Liver (tissue), 9 donors: ENCODE data around the gene FAM53B. TPM values are rescaled to one million over a fixed set of nuclear protein-coding genes. Genes with fewer than 3 reads are reported as not detected.

Experiments used
- DNase-seq: peaks from one replicate; pipeline ENCODE4 v3.0.0-alpha.2; 2017; ENCODE audit warnings: low spot score
- H3K27ac ChIP-seq, 2 donors: one replicate each; pipeline ENCODE4 v1.7.0; 2013; ENCODE audit warnings: inconsistent platforms in 2 of 2, low read length in 2 of 2, control low read depth in 1 of 2, low read depth in 1 of 2, mild to moderate bottlenecking in 1 of 2
- H3K27me3 ChIP-seq, 4 donors: one replicate each; pipeline versions ENCODE4 v1.6.1 to v1.7.0; 2013; ENCODE audit warnings: low read length in 3 of 4, inconsistent platforms in 1 of 4, mild to moderate bottlenecking in 1 of 4, moderate library complexity in 1 of 4; ENCODE audit not compliant: control insufficient read depth in 4 of 4, insufficient read depth in 4 of 4
- H3K36me3 ChIP-seq, 4 donors: one replicate each; pipeline versions ENCODE4 v1.6.1 to v1.7.0; 2013; ENCODE audit warnings: low read length in 3 of 4, mild to moderate bottlenecking in 3 of 4, low read depth in 1 of 4, moderate library complexity in 1 of 4; ENCODE audit not compliant: control insufficient read depth in 4 of 4, insufficient read depth in 3 of 4
- H3K4me1 ChIP-seq, 4 donors: one replicate each; pipeline versions ENCODE4 v1.6.1 to v1.7.0; 2013; ENCODE audit warnings: low read length in 3 of 4, mild to moderate bottlenecking in 3 of 4, moderate library complexity in 1 of 4; ENCODE audit not compliant: control insufficient read depth in 4 of 4, insufficient read depth in 4 of 4
- H3K4me3 ChIP-seq, 3 donors: one replicate each; pipeline versions ENCODE4 v1.6.1 to v1.7.0; 2013; ENCODE audit warnings: low read length in 3 of 3, control low read depth in 1 of 3, low read depth in 1 of 3, mild to moderate bottlenecking in 1 of 3
- H3K9ac ChIP-seq, 2 donors: one replicate each; pipeline ENCODE4 v1.7.0; 2013; ENCODE audit warnings: low read length in 2 of 2, mild to moderate bottlenecking in 2 of 2, moderate library complexity in 2 of 2, control low read depth in 1 of 2, low read depth in 1 of 2
- H3K9me3 ChIP-seq, 4 donors: one replicate each; pipeline versions ENCODE4 v1.6.1 to v1.7.0; 2013; ENCODE audit warnings: low read length in 3 of 4; ENCODE audit not compliant: control insufficient read depth in 4 of 4
- EGR1 ChIP-seq, 2 donors: IDR thresholded peaks; 2 replicates each; pipeline ENCODE4 v1.6.1; 2016 to 2018; ENCODE audit warnings: antibody characterized with exemption in 2 of 2, low read depth in 2 of 2
- FOXA1 ChIP-seq: IDR thresholded peaks from 2 replicates; pipeline ENCODE4 v1.6.1; 2016; ENCODE audit warnings: antibody characterized with exemption
- FOXA2 ChIP-seq: IDR thresholded peaks from 2 replicates; pipeline ENCODE4 v1.6.1; 2016; ENCODE audit warnings: antibody characterized with exemption
- GABPA ChIP-seq, 2 donors: IDR thresholded peaks in 1 of 2; conservative IDR thresholded peaks in 1 of 2; 2 replicates each; pipeline ENCODE4 v1.6.1; 2016; ENCODE audit warnings: antibody characterized with exemption in 2 of 2, mild to moderate bottlenecking in 1 of 2, moderate library complexity in 1 of 2
- HNF4A ChIP-seq, 2 donors: conservative IDR thresholded peaks; 2 replicates each; pipeline ENCODE4 v1.6.1; 2016; ENCODE audit warnings: antibody characterized with exemption in 2 of 2, mild to moderate bottlenecking in 2 of 2
- HNF4G ChIP-seq: IDR thresholded peaks from 2 replicates; pipeline ENCODE4 v1.6.1; 2016; ENCODE audit warnings: antibody characterized with exemption
- JUND ChIP-seq, 2 donors: IDR thresholded peaks; 2 replicates each; pipeline ENCODE4 v1.6.1; 2016; ENCODE audit warnings: antibody characterized with exemption in 2 of 2
- NR2F2 ChIP-seq: IDR thresholded peaks from 2 replicates; pipeline ENCODE4 v1.6.1; 2016; ENCODE audit warnings: antibody characterized with exemption
- RAD21 ChIP-seq, 2 donors: IDR thresholded peaks; 2 replicates each; pipeline ENCODE4 v1.6.1; 2016; ENCODE audit warnings: antibody characterized with exemption in 2 of 2, mild to moderate bottlenecking in 2 of 2
- REST ChIP-seq: IDR thresholded peaks from 2 replicates; pipeline ENCODE4 v1.6.1; 2016; ENCODE audit warnings: antibody characterized with exemption, mild to moderate bottlenecking
- RXRA ChIP-seq, 2 donors: IDR thresholded peaks; 2 replicates each; pipeline ENCODE4 v1.6.1; 2017 to 2018; ENCODE audit warnings: antibody characterized with exemption in 2 of 2, mild to moderate bottlenecking in 1 of 2
- TAF1 ChIP-seq: conservative IDR thresholded peaks from 2 replicates; pipeline ENCODE4 v1.6.1; 2016; ENCODE audit warnings: antibody characterized with exemption, mild to moderate bottlenecking
- YY1 ChIP-seq: IDR thresholded peaks from 2 replicates; pipeline ENCODE4 v1.6.1; 2016; ENCODE audit warnings: antibody characterized with exemption, mild to moderate bottlenecking
- WGBS: extraction: QIAGEN DNeasy Blood & Tissue Kit; methylation state at CpG from one replicate; pipeline ENCODE4 v1.1.7; 2013; 5-methylcytosine and 5-hydroxymethylcytosine counted together
- polyA plus RNA-seq, 2 donors: library from polyadenylated mRNA; stranded (reverse) in 1 of 2; unstranded in 1 of 2; fragments of 200-250 nt in 1 of 2; fragments of >200 nt in 1 of 2; fragmentation: Nextera tagmentation in 1 of 2; extraction: Ambion mirVana in 1 of 2; gene quantifications; one replicate each; pipeline versions ENCODE4 v1.2.1 to v1.2.3, GENCODE V29; 2013 to 2015
- total RNA-seq, 2 donors: library from RNA; depleted of rRNA; stranded (reverse); fragments of >200 nt; gene quantifications; one replicate each; pipeline ENCODE4 v1.2.3, GENCODE V29; 2014
- TF ChIP-seq, protein P1 (sequence below): IDR thresholded peaks from 2 replicates; pipeline ENCODE4 v1.6.1; 2016; ENCODE audit warnings: antibody characterized with exemption
- TF ChIP-seq, protein P2 (sequence below): IDR thresholded peaks from 2 replicates; pipeline ENCODE4 v1.6.1; 2016; ENCODE audit warnings: antibody characterized with exemption
- TF ChIP-seq, protein P3 (sequence below): fragments of 150-350 bp; IDR thresholded peaks from 2 replicates; pipeline ENCODE4 v1.5.1; 2017; ENCODE audit warnings: improper control_type of control experiment, low read depth, low read length; ENCODE audit not compliant: missing input control
- TF ChIP-seq, protein P4 (sequence below): IDR thresholded peaks from 2 replicates; pipeline ENCODE4 v1.6.1; 2016; ENCODE audit warnings: antibody characterized with exemption
- donor health status: healthy.
- donor health status: healthy.
- donor health status: healthy.
- donor health status: healthy.
- donor health status: healthy.

FAM53B gene
- total and polyA plus RNA-seq, 4 donors, result 1.1 to 24.0 (median 6.3) TPM

- TF ChIP-seq, protein P1, sequence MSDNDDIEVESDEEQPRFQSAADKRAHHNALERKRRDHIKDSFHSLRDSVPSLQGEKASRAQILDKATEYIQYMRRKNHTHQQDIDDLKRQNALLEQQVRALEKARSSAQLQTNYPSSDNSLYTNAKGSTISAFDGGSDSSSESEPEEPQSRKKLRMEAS, result no peak
- TF ChIP-seq, protein P2, sequence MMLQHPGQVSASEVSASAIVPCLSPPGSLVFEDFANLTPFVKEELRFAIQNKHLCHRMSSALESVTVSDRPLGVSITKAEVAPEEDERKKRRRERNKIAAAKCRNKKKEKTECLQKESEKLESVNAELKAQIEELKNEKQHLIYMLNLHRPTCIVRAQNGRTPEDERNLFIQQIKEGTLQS, result no peak
- TF ChIP-seq REST, result no peak
- TF ChIP-seq GABPA (IDR thresholded peaks at IDR 0.05 in 1 of 2, conservative IDR thresholded peaks at IDR 0.05 in 1 of 2), result no peak
- TF ChIP-seq RAD21 (IDR thresholded peaks at IDR 0.05), result no peak
- TF ChIP-seq FOXA1, result no peak
- TF ChIP-seq EGR1 (IDR thresholded peaks at IDR 0.05; ENCODE audit: low read depth in 2 of 2), result no peak
- no peak for TF ChIP-seq HNF4A (conservative IDR thresholded peaks at IDR 0.05)
- TF ChIP-seq NR2F2, result no peak
- no peak for TF ChIP-seq JUND (IDR thresholded peaks at IDR 0.05)
- TF ChIP-seq FOXA2, result no peak
- TF ChIP-seq, protein P3, sequence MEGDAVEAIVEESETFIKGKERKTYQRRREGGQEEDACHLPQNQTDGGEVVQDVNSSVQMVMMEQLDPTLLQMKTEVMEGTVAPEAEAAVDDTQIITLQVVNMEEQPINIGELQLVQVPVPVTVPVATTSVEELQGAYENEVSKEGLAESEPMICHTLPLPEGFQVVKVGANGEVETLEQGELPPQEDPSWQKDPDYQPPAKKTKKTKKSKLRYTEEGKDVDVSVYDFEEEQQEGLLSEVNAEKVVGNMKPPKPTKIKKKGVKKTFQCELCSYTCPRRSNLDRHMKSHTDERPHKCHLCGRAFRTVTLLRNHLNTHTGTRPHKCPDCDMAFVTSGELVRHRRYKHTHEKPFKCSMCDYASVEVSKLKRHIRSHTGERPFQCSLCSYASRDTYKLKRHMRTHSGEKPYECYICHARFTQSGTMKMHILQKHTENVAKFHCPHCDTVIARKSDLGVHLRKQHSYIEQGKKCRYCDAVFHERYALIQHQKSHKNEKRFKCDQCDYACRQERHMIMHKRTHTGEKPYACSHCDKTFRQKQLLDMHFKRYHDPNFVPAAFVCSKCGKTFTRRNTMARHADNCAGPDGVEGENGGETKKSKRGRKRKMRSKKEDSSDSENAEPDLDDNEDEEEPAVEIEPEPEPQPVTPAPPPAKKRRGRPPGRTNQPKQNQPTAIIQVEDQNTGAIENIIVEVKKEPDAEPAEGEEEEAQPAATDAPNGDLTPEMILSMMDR, result no peak
- no peak for TF ChIP-seq HNF4G
- TF ChIP-seq YY1, result no peak
- TF ChIP-seq, protein P4, sequence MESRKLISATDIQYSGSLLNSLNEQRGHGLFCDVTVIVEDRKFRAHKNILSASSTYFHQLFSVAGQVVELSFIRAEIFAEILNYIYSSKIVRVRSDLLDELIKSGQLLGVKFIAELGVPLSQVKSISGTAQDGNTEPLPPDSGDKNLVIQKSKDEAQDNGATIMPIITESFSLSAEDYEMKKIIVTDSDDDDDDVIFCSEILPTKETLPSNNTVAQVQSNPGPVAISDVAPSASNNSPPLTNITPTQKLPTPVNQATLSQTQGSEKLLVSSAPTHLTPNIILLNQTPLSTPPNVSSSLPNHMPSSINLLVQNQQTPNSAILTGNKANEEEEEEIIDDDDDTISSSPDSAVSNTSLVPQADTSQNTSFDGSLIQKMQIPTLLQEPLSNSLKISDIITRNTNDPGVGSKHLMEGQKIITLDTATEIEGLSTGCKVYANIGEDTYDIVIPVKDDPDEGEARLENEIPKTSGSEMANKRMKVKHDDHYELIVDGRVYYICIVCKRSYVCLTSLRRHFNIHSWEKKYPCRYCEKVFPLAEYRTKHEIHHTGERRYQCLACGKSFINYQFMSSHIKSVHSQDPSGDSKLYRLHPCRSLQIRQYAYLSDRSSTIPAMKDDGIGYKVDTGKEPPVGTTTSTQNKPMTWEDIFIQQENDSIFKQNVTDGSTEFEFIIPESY, result no peak
- no peak for TF ChIP-seq TAF1
- no peak overlapping the region for H3K27ac ChIP-seq
- no peak for DNase-seq
Measured at GRCh38 chr10:124665980-124666379, 78.2 kb downstream of the FAM53B start.

GRCh38 chr10:124665558-124665957 is 78.6 kb downstream of the FAM53B start:
- no peaks in the 10 kb centered on the region for H3K4me1 ChIP-seq
- H3K9me3 ChIP-seq, result no peaks in the 10 kb centered on the region
- peaks cover 0 to 4% (median 0%) of the 10 kb centered on the region in 4 donors for H3K36me3 ChIP-seq
- no peak overlapping the region for H3K27ac ChIP-seq
- no peaks in the 10 kb centered on the region for H3K27me3 ChIP-seq
- TF ChIP-seq JUND (IDR thresholded peaks at IDR 0.05), result no peak
- TF ChIP-seq RXRA (IDR thresholded peaks at IDR 0.05), result no peak
- TF ChIP-seq HNF4A (conservative IDR thresholded peaks at IDR 0.05), result no peak
- TF ChIP-seq, protein P3, result no peak
- H3K4me3 ChIP-seq, result no peak overlapping the region
- no peak overlapping the region for H3K9ac ChIP-seq
- DNase-seq, result no peak
- WGBS, result 95% methylated on average over 8 of the region's 8 CpGs

More at GRCh38 chr10:124665980-124666379, 78.2 kb downstream of the FAM53B start:
- Histone ChIP-seq H3K36me3 (peaks cover 0 to 4% (median 0%) of the 10 kb centered on the region in 4 donors), H3K4me1 (no peaks in the 10 kb centered on the region), H3K9ac (no peak overlapping the region), H3K27me3 (no peaks in the 10 kb centered on the region), H3K9me3 (no peaks in the 10 kb centered on the region), H3K4me3 (no peak overlapping the region)
- 89% methylated on average over 3 of the region's 3 CpGs for WGBS
